ENCODE results near the gene SLC11A2.

SLC11A2 gene

DNA sequence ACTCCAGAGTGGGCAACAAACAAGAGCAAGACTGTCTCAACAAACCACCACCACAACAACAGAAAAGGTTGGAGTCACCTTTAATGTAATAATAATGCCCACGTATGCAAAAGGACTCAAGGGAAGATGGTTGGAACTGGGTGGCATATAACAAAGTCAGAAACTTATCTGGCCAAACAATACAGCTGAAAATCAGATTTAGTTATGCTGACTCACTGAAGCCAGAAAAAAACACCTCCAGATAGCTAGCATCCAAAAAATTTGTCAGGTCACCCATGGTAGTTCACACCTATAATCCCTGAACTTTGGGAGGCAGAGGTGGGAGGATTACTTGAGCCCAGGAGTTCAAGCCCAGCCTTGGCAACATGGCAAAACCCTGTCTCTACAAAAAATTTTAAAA is 24.4 kb downstream of the SLC11A2 start:
- TF ChIP-seq TOX (CRISPR knock-in tag; IDR thresholded peaks at IDR 0.05; ENCODE audit: borderline replicate concordance) (no peak), ISL1 (CRISPR knock-in tag; IDR thresholded peaks at IDR 0.05) (no peak), TSHZ2 (CRISPR knock-in tag; IDR thresholded peaks at IDR 0.05) (no peak), BACH2 (CRISPR knock-in tag; IDR thresholded peaks at IDR 0.05; ENCODE audit: borderline replicate concordance) (no peak), ESRRG (CRISPR knock-in tag; IDR thresholded peaks at IDR 0.05) (no peak), PPARA (CRISPR knock-in tag; IDR thresholded peaks at IDR 0.05; ENCODE audit: borderline replicate concordance) (no peak), ZNF565 (CRISPR knock-in tag; conservative IDR thresholded peaks at IDR 0.05; ENCODE audit: low read depth) (no peak), ZC3H10 (CRISPR knock-in tag; IDR thresholded peaks at IDR 0.05) (no peak), ZNF8 (CRISPR knock-in tag; IDR thresholded peaks at IDR 0.05) (no peak), ZFP3 (CRISPR knock-in tag; IDR thresholded peaks at IDR 0.05) (no peak), CSRNP3 (CRISPR knock-in tag; IDR thresholded peaks at IDR 0.05) (no peak), PATZ1 (CRISPR knock-in tag; IDR thresholded peaks at IDR 0.05; ENCODE audit: borderline replicate concordance) (no peak), SNAI2 (CRISPR knock-in tag; IDR thresholded peaks at IDR 0.05) (no peak), CSDC2 (CRISPR knock-in tag; IDR thresholded peaks at IDR 0.05) (no peak), OSR1 (CRISPR knock-in tag; IDR thresholded peaks at IDR 0.05) (no peak)
- TF ChIP-seq, protein P1, sequence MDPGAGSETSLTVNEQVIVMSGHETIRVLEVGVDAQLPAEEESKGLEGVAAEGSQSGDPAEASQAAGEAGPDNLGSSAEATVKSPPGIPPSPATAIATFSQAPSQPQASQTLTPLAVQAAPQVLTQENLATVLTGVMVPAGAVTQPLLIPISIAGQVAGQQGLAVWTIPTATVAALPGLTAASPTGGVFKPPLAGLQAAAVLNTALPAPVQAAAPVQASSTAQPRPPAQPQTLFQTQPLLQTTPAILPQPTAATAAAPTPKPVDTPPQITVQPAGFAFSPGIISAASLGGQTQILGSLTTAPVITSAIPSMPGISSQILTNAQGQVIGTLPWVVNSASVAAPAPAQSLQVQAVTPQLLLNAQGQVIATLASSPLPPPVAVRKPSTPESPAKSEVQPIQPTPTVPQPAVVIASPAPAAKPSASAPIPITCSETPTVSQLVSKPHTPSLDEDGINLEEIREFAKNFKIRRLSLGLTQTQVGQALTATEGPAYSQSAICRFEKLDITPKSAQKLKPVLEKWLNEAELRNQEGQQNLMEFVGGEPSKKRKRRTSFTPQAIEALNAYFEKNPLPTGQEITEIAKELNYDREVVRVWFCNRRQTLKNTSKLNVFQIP (CRISPR knock-in tag; IDR thresholded peaks at IDR 0.05; ENCODE audit: borderline replicate concordance, low read depth): no peak
- TF ChIP-seq, protein P2, sequence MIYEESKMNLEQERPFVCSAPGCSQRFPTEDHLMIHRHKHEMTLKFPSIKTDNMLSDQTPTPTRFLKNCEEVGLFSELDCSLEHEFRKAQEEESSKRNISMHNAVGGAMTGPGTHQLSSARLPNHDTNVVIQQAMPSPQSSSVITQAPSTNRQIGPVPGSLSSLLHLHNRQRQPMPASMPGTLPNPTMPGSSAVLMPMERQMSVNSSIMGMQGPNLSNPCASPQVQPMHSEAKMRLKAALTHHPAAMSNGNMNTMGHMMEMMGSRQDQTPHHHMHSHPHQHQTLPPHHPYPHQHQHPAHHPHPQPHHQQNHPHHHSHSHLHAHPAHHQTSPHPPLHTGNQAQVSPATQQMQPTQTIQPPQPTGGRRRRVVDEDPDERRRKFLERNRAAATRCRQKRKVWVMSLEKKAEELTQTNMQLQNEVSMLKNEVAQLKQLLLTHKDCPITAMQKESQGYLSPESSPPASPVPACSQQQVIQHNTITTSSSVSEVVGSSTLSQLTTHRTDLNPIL (CRISPR knock-in tag; IDR thresholded peaks at IDR 0.05; ENCODE audit: low read depth): no peak
- ATAC-seq: no peak

DNA sequence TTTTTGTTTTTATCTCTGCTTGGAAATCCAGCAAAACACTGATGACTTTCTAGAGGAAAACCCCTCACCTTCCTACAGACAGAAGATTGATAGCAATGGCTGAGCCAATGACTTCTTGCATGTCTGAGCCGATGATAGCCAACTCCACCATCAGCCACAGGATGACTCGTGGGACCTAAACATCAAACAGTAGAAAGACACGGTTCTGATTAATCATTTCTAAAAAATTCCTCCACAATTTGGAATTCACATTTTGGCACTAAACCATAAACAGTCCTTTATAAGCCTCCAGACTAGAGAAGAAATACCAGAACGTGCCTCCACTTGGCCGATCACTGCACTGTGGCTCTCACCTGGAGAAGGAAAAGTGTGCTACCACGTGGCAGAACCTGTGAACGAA is 25.9 kb downstream of the SLC11A2 start:
- ATAC-seq: no peak; the same call in 2 of the 3 replicates
- TF ChIP-seq BACH2 (CRISPR knock-in tag; IDR thresholded peaks at IDR 0.05; ENCODE audit: borderline replicate concordance): no peak
- no peak for TF ChIP-seq ZNF565 (CRISPR knock-in tag; conservative IDR thresholded peaks at IDR 0.05; ENCODE audit: low read depth)
- TF ChIP-seq, protein P1 (CRISPR knock-in tag; IDR thresholded peaks at IDR 0.05; ENCODE audit: borderline replicate concordance, low read depth): no peak
- no peak for TF ChIP-seq ESRRG (CRISPR knock-in tag; IDR thresholded peaks at IDR 0.05)
- no peak for TF ChIP-seq ZNF8 (CRISPR knock-in tag; IDR thresholded peaks at IDR 0.05)
- no peak for TF ChIP-seq GLIS3 (CRISPR knock-in tag; IDR thresholded peaks at IDR 0.05)
- TF ChIP-seq CSDC2 (CRISPR knock-in tag; IDR thresholded peaks at IDR 0.05): no peak
- no peak for TF ChIP-seq ISL1 (CRISPR knock-in tag; IDR thresholded peaks at IDR 0.05)
- TF ChIP-seq OSR1 (CRISPR knock-in tag; IDR thresholded peaks at IDR 0.05): no peak
- TF ChIP-seq TCF4 (CRISPR knock-in tag; IDR thresholded peaks at IDR 0.05; ENCODE audit: borderline replicate concordance): no peak
- no peak for TF ChIP-seq ZNF70 (CRISPR knock-in tag; IDR thresholded peaks at IDR 0.05)
- TF ChIP-seq TOX (CRISPR knock-in tag; IDR thresholded peaks at IDR 0.05; ENCODE audit: borderline replicate concordance): no peak
- TF ChIP-seq RARB (CRISPR knock-in tag; IDR thresholded peaks at IDR 0.05): no peak
- no peak for TF ChIP-seq PATZ1 (CRISPR knock-in tag; IDR thresholded peaks at IDR 0.05; ENCODE audit: borderline replicate concordance)
- TF ChIP-seq CSRNP3 (CRISPR knock-in tag; IDR thresholded peaks at IDR 0.05): no peak
- TF ChIP-seq ZC3H10 (CRISPR knock-in tag; IDR thresholded peaks at IDR 0.05): no peak
- TF ChIP-seq ARNTL (CRISPR knock-in tag; IDR thresholded peaks at IDR 0.05; ENCODE audit: borderline replicate concordance, low read depth): no peak
